Karpas-422 (cell line): ENCODE measurements around the gene ASB1. TPM values are rescaled to one million over a fixed set of nuclear protein-coding genes. Genes with fewer than 3 reads are reported as not detected.
"Not testable (repeated sequence)": the region's sequence is repeated elsewhere in the genome, so short reads cannot be mapped to it uniquely, and the experiment has no call there.

Experiments
- DNase-seq: peaks from one replicate; pipeline ENCODE4 v3.0.0-alpha.2; 2015
- H2AFZ ChIP-seq: fragments of 200-600 bp; sonication (generic); 2 replicates; pipeline ENCODE4 v1.6.1; 2014; ENCODE audit warnings: antibody characterized with exemption, low read length, mixed read lengths
- H3K27ac ChIP-seq: fragments of 200-600 bp; sonication (generic); 2 replicates; pipeline ENCODE4 v1.5.1; 2014; ENCODE audit warnings: mild to moderate bottlenecking, low read length, moderate library complexity
- H3K27me3 ChIP-seq: fragments of 200-600 bp; sonication (generic); 2 replicates; pipeline ENCODE4 v1.6.1; 2014; ENCODE audit warnings: low read length, mixed read lengths
- H3K36me3 ChIP-seq: fragments of 200-600 bp; sonication (generic); 2 replicates; pipeline ENCODE4 v1.6.1; 2014; ENCODE audit warnings: low read length, mixed read lengths; ENCODE audit not compliant: insufficient read depth
- H3K4me1 ChIP-seq: fragments of 200-600 bp; sonication (generic); 2 replicates; pipeline ENCODE4 v1.6.1; 2014; ENCODE audit warnings: mild to moderate bottlenecking, low read length, mixed read lengths
- H3K4me2 ChIP-seq: fragments of 200-600 bp; sonication (generic); 2 replicates; pipeline ENCODE4 v1.6.1; 2014; ENCODE audit warnings: low read length, low read depth, mild to moderate bottlenecking; ENCODE audit not compliant: poor library complexity, severe bottlenecking
- H3K4me3 ChIP-seq: fragments of 200-600 bp; sonication (generic); 2 replicates; pipeline ENCODE4 v1.5.1; 2014; ENCODE audit warnings: mild to moderate bottlenecking, antibody characterized with exemption, low read length, mixed read lengths
- H3K79me2 ChIP-seq: fragments of 200-600 bp; sonication (generic); 2 replicates; pipeline ENCODE4 v1.6.1; 2014; ENCODE audit warnings: mild to moderate bottlenecking, low read length, mixed read lengths
- H3K9ac ChIP-seq: fragments of 200-600 bp; sonication (generic); 2 replicates; pipeline ENCODE4 v1.6.0; 2014; ENCODE audit warnings: low read length
- H3K9me2 ChIP-seq: fragments of 200-600 bp; sonication (generic), shearing (Covaris generic); replicated peaks from 2 replicates; pipeline ENCODE4 v1.6.0; 2014; ENCODE audit warnings: mild to moderate bottlenecking, low read length, moderate library complexity; ENCODE audit not compliant: insufficient read depth
- H3K9me3 ChIP-seq: fragments of 300-700, 200-600 bp; sonication (generic); 2 replicates; pipeline ENCODE4 v1.6.1; 2014; ENCODE audit warnings: low read length, mixed read lengths
- H4K20me1 ChIP-seq: fragments of 200-600 bp; sonication (generic); 2 replicates; pipeline ENCODE4 v1.6.1; 2014; ENCODE audit warnings: mild to moderate bottlenecking, antibody characterized with exemption, low read length, low read depth; ENCODE audit not compliant: insufficient read depth
- total RNA-seq: library from RNA; depleted of rRNA; stranded (reverse); fragments of >200 nt; shearing (Covaris generic); gene quantifications from 2 replicates; pipeline ENCODE4 v1.2.3, GENCODE V29; 2014; ENCODE audit warnings: low replicate concordance

The ASB1 gene
- total RNA-seq, 1 experiment from 2014 or later = 25.1 TPM

GRCh38 chr2:238440331-238440730 lies 13.6 kb downstream of the ASB1 start:
- H3K79me2 ChIP-seq = peaks cover 84% of the 10 kb centered on the region
- no peak overlapping the region for H3K27ac ChIP-seq
- no peak overlapping the region for H3K4me3 ChIP-seq
- peaks cover 46% of the 10 kb centered on the region for H4K20me1 ChIP-seq
- no peaks in the 10 kb centered on the region for H3K9me3 ChIP-seq
- H3K4me2 ChIP-seq = no peak overlapping the region
- no peaks in the 10 kb centered on the region for H3K27me3 ChIP-seq
- peaks cover 31% of the 10 kb centered on the region for H3K36me3 ChIP-seq
- no peak for DNase-seq
- H3K9ac ChIP-seq = no peak overlapping the region
- H3K4me1 ChIP-seq = no peaks in the 10 kb centered on the region
- H3K9me2 ChIP-seq = no peaks in the 10 kb centered on the region
- H2AFZ ChIP-seq = no peak overlapping the region

- Histone ChIP-seq H3K36me3 (peaks cover 36% of the 10 kb centered on the region), H3K9me2 (no peaks in the 10 kb centered on the region), H3K4me2 (no peak overlapping the region), H4K20me1 (peaks cover 45% of the 10 kb centered on the region), H3K9me3 (no peaks in the 10 kb centered on the region), H3K27me3 (no peaks in the 10 kb centered on the region), H3K4me1 (no peaks in the 10 kb centered on the region), H2AFZ (no peak overlapping the region), H3K79me2 (peaks cover 82% of the 10 kb centered on the region), H3K9ac (no peak overlapping the region), H3K27ac (no peak overlapping the region), H3K4me3 (no peak overlapping the region)
- DNase-seq = no peak
Observed at GRCh38 chr2:238440767-238441166, 14.0 kb downstream of the ASB1 start.

GRCh38 chr2:238441262-238442114 lies 14.8 kb downstream of the ASB1 start:
- H2AFZ ChIP-seq = no peak overlapping the region
- H3K9me2 ChIP-seq = no peaks in the 10 kb centered on the region
- H3K36me3 ChIP-seq = peaks cover 41% of the 10 kb centered on the region
- H4K20me1 ChIP-seq = peaks cover 45% of the 10 kb centered on the region
- H3K27ac ChIP-seq = no peak overlapping the region
- no peaks in the 10 kb centered on the region for H3K27me3 ChIP-seq
- no peak overlapping the region for H3K4me3 ChIP-seq
- no peak for DNase-seq
- no peaks in the 10 kb centered on the region for H3K4me1 ChIP-seq
- no peak overlapping the region for H3K4me2 ChIP-seq
- no peaks in the 10 kb centered on the region for H3K9me3 ChIP-seq
- H3K9ac ChIP-seq = no peak overlapping the region
- peaks cover 79% of the 10 kb centered on the region for H3K79me2 ChIP-seq

GRCh38 chr2:238442257-238442656 lies 15.5 kb downstream of the ASB1 start:
- peaks cover 71% of the 10 kb centered on the region for H3K79me2 ChIP-seq
- not testable (repeated sequence) for H3K27me3 ChIP-seq
- H3K36me3 ChIP-seq = peaks cover 48% of the 10 kb centered on the region

GRCh38 chr2:238444242-238444641 lies 17.5 kb downstream of the ASB1 start:
- Histone ChIP-seq H3K79me2 (peaks cover 53% of the 10 kb centered on the region), H4K20me1 (peaks cover 38% of the 10 kb centered on the region), H3K4me1 (no peaks in the 10 kb centered on the region), H3K27ac (no peak overlapping the region), H3K36me3 (peaks cover 52% of the 10 kb centered on the region), H3K9me3 (no peaks in the 10 kb centered on the region), H3K9ac (no peak overlapping the region), H3K27me3 (no peaks in the 10 kb centered on the region), H3K9me2 (no peaks in the 10 kb centered on the region), H2AFZ (no peak overlapping the region), H3K4me2 (no peak overlapping the region), H3K4me3 (no peak overlapping the region)
- DNase-seq = no peak

More at GRCh38 chr2:238442257-238442656, 15.5 kb downstream of the ASB1 start:
- peaks cover 45% of the 10 kb centered on the region for H4K20me1 ChIP-seq
- H3K9ac ChIP-seq, H3K4me3 ChIP-seq, H3K4me1 ChIP-seq, H3K4me2 ChIP-seq, H3K9me2 ChIP-seq, H2AFZ ChIP-seq, H3K27ac ChIP-seq, DNase-seq, H3K9me3 ChIP-seq: not testable (repeated sequence)

GRCh38 chr2:238445409-238446190 lies 18.9 kb downstream of the ASB1 start:
- Histone ChIP-seq H2AFZ (no peak overlapping the region), H3K4me2 (no peak overlapping the region), H4K20me1 (peaks cover 26% of the 10 kb centered on the region), H3K27me3 (no peaks in the 10 kb centered on the region), H3K4me1 (no peaks in the 10 kb centered on the region), H3K4me3 (no peak overlapping the region), H3K9me2 (no peaks in the 10 kb centered on the region), H3K79me2 (peaks cover 40% of the 10 kb centered on the region), H3K9me3 (no peaks in the 10 kb centered on the region), H3K27ac (no peak overlapping the region), H3K36me3 (peaks cover 58% of the 10 kb centered on the region), H3K9ac (no peak overlapping the region)
- DNase-seq = no peak

GRCh38 chr2:238446371-238446770 lies 19.6 kb downstream of the ASB1 start:
- no peak for DNase-seq
- no peaks in the 10 kb centered on the region for H3K27me3 ChIP-seq
- H3K4me3 ChIP-seq = no peak overlapping the region
- H4K20me1 ChIP-seq = peaks cover 23% of the 10 kb centered on the region
- no peak overlapping the region for H3K4me2 ChIP-seq
- peaks cover 64% of the 10 kb centered on the region for H3K36me3 ChIP-seq
- no peak overlapping the region for H3K9ac ChIP-seq
- H3K9me3 ChIP-seq = no peaks in the 10 kb centered on the region
- H3K9me2 ChIP-seq = no peaks in the 10 kb centered on the region
- H3K79me2 ChIP-seq = peaks cover 34% of the 10 kb centered on the region
- H2AFZ ChIP-seq = no peak overlapping the region
- no peak overlapping the region for H3K27ac ChIP-seq
- no peaks in the 10 kb centered on the region for H3K4me1 ChIP-seq
